Right hindlimb (tissue), 1 donor: Measurements from ENCODE around the gene GPC6.

Experiments used
- DNase-seq: peaks from one replicate; pipeline ENCODE4 v3.0.0-alpha.2; 2018

GPC6 gene

DNA sequence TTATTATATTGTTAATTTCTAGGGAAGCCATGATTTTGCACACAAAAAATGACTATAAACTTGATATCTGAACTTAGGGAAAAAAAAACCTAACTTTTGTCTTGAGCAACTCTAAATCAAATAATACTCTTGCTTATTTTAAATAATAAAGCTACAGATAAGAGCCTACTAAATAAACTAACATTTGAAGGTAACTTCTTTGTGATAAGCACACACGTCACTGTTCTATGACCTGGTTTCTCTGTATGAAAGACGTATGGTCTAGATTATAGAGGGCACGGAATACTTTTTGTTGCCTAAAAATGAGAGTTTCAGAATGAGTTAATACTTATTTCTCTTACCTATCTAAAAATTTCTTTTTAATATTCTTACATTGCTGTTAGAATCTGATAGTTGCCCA lies 649.6 kb downstream of the GPC6 start:
- DNase-seq = no peak

DNA sequence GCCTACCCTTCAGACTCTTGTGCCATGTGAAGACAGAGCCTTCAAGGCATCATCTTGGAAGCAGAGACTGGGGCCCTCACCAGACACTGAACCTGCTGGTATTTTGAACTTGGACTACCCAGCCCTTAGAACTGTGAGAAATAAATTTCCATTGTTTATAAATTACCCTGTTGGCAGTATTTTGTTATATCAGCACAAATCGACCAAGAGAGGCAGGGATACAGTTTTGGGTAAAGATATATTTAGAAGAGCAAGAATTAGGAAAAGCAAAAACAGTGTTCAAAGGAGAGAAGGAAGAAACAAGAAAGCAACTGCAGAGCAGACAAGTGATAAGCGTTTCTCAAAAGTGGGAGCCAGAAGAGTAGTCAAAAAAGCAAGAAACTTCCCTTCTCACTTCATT lies 652.1 kb downstream of the GPC6 start:
- no peak for DNase-seq

GRCh38 chr13:93881411-93881810 lies 654.8 kb downstream of the GPC6 start:
- no peak for DNase-seq

DNA sequence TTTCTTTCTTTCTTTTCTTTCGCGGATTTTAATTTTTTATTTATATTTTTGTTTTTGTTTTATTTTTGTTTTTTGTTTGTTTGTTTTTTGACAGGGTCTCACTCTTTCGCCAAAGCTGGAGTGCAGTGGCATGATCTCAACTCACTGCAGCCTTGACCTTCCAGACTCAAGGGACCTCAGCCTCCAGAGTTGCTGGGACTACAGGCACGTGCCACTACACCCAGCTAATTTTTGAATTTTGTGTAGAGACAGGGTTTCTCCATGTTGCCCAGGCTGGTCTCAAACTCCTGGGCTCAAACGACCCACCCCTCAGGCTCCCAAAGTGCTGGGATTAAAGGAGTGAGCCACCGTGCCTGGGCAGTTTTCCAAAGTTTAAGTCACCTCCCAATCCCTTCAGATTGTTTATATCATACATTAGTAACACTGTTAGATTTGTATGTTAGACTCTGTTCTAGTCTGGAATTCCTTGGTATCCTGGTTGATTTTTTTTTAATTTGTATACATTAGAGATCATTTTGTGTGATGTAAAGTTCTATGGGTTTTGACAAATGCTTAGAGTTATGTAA lies 655.6 kb downstream of the GPC6 start:
- DNase-seq = no peak

GRCh38 chr13:93889430-93889951 lies 662.9 kb downstream of the GPC6 start:
- DNase-seq = no peak

DNA sequence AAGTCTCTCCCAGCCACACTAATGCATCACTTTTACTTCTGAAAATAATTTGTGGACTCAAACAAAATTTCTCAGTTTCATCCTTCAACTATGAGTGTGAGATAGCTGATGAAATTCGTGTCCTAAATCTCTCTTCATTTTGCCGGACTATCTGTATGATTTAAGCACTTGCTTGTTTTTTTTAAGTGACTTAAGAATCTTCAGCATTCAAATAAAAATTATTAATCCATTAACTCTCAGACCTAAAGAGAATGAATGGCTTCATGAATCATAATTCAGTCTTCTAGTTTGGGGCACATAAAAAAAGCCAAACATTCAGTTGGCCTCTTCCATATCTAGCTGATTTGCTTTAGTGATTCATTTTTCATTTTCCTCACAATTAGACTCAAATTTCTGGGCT lies 673.4 kb downstream of the GPC6 start:
- DNase-seq = no peak

GRCh38 chr13:93900731-93901130 lies 674.1 kb downstream of the GPC6 start:
- DNase-seq = no peak

DNA sequence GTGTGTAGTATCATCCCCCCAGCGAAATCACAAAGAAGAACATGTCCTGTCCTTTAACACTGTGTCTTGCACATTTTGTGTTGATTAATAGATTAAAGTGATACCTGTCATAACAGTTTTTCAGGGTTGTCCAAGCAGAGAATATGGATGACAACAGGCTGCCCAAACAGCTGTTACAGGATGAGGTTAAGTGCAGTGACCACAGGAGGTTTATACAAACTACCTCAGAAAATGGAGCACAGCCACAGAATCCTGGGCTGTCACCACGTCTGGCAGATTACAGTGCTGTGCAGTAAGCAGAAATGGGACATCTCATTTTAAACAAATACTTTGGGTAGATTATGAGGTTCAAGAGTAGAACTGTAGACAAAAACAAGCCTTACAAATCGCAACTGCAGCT lies 677.3 kb downstream of the GPC6 start:
- no peak for DNase-seq

DNA sequence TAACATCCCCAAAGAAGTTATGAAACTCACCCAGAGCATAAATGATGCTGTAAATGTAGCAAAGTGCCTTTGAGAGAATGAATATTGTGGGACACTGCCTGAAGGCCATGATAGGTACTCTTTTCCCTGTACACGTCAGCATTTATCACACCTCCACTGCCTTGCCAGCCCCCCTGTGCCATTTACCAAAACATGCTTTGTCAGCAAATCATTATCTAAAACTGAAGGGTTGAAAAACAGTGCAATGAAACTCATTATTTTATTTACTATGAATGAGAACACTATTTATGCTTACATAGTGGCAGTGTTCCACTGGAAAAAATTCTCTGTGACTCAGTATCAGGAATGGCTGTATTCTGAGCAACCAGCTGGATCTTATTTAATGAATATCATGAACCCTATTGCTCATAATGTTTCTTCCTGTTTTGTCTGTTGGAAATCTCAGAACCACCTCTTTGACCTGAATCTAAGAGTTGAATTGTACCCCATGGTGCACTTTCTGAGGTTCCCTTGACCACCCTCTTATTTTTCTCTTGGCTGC lies 688.7 kb downstream of the GPC6 start:
- no peak for DNase-seq

DNA sequence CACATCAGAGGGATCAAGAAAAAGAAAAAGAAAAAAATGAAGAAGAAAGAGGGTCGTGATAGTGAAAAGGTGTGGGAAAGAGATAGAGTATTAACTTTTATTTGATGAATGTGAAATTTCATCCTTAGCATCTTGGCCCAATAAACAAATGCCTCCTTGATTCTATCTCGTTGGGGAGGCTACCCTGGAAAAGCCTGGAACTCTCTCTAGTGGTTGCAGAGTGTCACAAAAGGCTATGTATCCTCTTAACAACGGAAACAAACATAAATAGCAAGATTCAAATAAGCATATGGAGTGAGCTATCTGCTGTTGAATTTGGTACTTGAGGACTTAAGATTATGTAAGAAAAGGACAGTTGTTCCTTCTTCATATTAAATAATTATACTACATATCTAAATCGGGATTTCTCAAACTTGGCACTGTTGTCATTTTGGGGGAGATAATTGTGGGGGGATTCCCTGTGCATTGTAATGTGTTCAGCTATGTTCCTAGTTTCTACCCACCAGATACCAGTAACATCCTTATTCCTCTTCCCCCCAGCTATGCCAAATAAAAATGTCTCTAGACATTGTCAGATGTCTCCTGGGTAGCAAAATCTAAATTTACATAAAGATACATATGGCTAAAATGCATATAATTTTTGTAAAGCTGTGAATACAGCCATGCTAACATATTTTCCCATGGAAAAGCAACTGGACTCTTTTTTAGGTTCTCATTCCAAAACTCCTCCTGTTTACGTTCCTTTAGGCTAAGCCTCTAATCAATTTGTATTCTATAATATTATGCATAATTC lies 695.7 kb downstream of the GPC6 start:
- no peak for DNase-seq

DNA sequence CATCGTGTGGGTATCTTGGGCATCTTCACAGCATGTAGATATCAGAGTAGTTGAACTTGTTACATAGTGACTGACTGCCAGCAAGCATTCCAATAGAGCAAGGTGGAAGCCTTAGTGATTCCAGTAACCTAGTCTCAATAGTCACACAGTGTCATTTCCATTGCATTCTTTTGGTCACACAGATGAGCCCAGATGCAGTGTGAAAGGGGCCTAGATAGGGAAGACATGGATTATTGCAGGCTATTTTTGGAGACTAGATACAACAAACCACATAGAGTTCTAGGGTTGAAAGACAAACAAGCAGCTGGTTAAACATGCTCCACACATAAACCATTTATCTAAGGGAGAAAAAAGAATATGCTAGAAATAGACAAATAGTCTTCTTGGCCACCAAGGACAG lies 699.4 kb downstream of the GPC6 start:
- no peak for DNase-seq

DNA sequence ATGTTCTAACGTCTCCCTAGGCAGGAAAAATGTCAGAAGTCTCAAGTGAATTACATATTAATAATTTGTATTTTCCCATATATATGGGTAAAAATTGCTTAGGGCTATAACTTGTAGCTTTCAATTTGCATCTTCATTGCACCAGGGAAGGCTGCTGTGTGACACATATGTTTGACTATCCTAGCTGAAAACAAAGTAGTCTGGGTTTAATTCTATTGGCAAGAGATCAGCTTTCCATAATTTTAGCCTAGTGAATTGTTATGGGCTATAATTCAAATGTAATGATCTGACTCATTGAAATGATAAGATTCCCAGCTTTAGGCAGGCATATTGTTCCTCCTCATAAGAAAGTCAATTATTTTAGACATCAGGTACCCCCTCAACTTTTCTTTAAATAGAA lies 699.8 kb downstream of the GPC6 start:
- DNase-seq = no peak

- no peak for DNase-seq
Observed at GRCh38 chr13:93927431-93927830, 700.8 kb downstream of the GPC6 start.

DNA sequence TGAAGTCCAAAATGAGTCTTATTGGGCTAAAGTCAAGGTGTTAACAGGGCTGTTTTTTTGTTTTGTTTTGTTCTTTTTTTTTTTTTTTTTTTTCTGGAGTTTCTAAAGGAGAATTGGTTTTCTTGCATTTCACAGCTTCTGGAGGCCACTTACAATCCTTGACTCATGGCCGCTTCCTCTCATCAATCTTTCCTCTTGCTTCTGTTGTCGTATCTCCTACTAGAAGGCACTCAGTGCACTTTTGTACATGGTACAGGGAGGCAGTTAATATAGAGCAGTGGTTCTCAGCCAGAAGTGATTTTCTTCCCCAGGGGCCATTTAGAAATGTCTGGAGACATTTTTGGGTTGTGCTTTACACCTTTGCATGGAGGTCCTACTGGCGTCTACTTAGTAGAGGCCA lies 706.3 kb downstream of the GPC6 start:
- DNase-seq = no peak

DNA sequence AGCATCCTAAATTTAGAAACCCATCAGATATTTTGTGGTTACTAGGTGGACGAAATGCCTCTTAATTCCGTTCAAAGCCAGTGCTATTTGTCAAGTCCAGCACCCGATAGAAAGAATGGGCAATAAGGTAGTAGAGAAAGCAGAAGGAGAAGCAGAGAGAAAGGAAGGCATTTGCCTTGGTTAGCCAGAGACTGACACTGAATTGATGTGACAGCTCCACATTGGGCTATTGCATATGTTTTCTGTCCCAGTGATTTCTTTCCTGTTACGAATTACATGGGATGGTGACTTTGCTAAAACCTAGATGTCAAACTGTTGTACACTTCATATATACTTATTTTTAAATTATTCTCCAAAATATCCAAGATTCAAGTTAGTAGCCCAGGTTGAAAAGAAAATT lies 710.3 kb downstream of the GPC6 start:
- DNase-seq = no peak

DNA sequence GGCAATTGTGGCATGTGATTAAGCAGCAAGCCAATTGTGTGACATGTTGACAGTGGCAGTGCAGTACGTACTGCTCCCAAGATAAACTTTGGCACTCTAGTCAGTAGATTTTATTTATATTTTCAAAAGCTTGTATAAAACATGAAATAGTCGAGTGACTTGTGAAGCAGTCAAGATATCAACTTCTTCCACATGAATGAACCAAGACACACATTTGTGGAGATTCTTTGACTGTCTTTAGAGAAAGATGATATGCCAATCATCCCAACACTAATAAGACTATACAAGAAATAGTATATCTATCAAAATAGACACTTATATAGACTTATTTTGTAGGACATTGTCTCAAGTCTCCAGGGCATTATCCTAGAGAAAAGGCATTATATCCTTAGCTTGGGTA lies 714.8 kb downstream of the GPC6 start:
- DNase-seq = no peak

DNA sequence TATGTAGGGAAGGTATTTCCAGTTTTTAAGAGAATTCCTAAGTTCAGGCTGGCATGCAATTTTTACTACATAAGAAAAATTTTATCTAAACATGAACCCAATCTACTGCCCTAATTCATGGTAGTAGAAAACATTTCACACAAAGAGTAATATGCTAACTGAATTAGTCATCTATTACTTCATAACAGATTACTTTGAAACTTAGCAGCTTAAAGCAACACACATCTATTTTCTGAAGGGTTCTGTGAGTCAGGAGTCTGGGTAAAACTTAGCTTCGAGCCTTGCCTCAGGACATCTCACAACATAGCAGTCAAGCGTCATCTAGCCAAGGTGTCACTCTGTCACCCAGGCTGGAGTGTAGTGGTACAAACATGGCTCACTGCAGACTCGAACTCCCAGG lies 715.4 kb downstream of the GPC6 start:
- no peak for DNase-seq

- no peak for DNase-seq
Observed at GRCh38 chr13:93945621-93946020, 719.0 kb downstream of the GPC6 start.

DNA sequence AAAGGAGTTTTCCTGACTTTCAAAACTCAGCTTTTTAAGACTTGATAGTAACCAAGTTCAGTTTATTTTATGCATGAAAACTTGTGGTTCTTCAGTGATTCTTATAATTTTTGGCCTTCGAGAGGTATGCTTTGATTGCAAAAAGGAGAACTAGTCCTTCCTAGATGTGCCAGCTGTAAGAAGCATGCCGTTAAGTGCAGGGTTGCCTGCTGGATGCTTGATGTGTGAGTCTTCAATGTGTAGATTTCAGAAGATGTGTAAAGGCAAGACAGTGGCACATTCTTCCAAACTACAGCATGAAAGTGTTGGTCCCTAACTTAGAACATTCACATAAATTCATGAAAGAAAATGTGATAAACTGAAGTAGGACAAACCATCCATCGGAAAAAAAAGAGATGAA lies 720.4 kb downstream of the GPC6 start:
- DNase-seq = no peak

DNA sequence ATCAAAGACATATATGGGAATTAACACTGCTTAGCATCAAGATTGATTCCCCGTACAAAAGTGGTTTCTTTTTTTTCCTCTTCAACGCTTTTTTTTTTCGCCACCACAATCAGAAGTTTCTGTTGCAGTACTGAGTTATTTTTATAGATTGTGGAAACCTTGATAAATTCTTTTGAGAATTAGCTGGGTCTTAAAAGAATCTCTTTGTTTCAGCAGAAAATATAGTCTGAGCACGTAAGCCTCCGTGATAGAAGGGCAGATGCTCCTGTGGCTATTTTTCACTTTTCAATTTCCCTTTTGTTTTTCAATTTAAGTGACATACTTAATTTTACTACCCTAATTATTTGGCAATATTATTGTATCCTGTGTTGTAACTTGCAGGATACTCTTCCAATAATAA lies 721.0 kb downstream of the GPC6 start:
- DNase-seq = no peak

GRCh38 chr13:93948162-93948922 lies 721.7 kb downstream of the GPC6 start:
- no peak for DNase-seq

- no peak for DNase-seq
Observed at GRCh38 chr13:93951108-93951507, 724.5 kb downstream of the GPC6 start.

GRCh38 chr13:93951951-93952350 lies 725.3 kb downstream of the GPC6 start:
- no peak for DNase-seq

- no peak for DNase-seq
Observed at GRCh38 chr13:93953841-93954240, 727.2 kb downstream of the GPC6 start.
